Upper lobe of left lung (tissue), 6 donors: ENCODE results near the gene LRRC31. TPM values are rescaled to one million over a fixed set of nuclear protein-coding genes. Genes with fewer than 3 reads are reported as not detected.

Source experiments
- ATAC-seq, 2 donors: fragments of 200-7000 bp; cut with Tn5 transposase; one replicate each; pipeline ENCODE4 v1.9.1; 2022; ENCODE audit warnings: mild to moderate bottlenecking in 2 of 2, moderate library complexity in 2 of 2; ENCODE audit not compliant: low FRiP score in 2 of 2
- DNase-seq, 2 donors: peaks; one replicate each; pipeline ENCODE4 v3.0.0-alpha.2; 2019 to 2020
- H3K27ac ChIP-seq, 4 donors: fragments of 200-600 bp; sonication (generic); one replicate each; pipeline ENCODE4 v1.5.1; 2016 to 2019
- H3K27me3 ChIP-seq, 4 donors: fragments of 200-600 bp; sonication (generic); one replicate each; pipeline ENCODE4 v1.5.1; 2017 to 2019
- H3K36me3 ChIP-seq, 4 donors: fragments of 200-600 bp; sonication (generic); one replicate each; pipeline ENCODE4 v1.5.1; 2016 to 2019
- H3K4me1 ChIP-seq, 4 donors: fragments of 200-600 bp; sonication (generic); one replicate each; pipeline ENCODE4 v1.5.1; 2018 to 2019
- H3K4me3 ChIP-seq, 4 donors: fragments of 200-600 bp; sonication (generic); one replicate each; pipeline ENCODE4 v1.5.1; 2017 to 2019; ENCODE audit warnings: mild to moderate bottlenecking in 2 of 4, moderate library complexity in 1 of 4
- H3K9me3 ChIP-seq, 4 donors: fragments of 200-600 bp; sonication (generic); one replicate each; pipeline ENCODE4 v1.5.1; 2018 to 2019
- CTCF ChIP-seq, 6 experiments: fragments of 450-650 bp in 4 of 6; fragments of 200-600 bp in 2 of 6; sonication (generic) in 2 of 6; IDR thresholded peaks; one replicate each; pipeline ENCODE4 v1.5.1; 2016 to 2019; ENCODE audit warnings: antibody characterized with exemption in 6 of 6
- EP300 ChIP-seq, 4 donors: sonication (generic); formaldehyde crosslinking; IDR thresholded peaks; one replicate each; pipeline ENCODE4 v1.5.1; 2017; ENCODE audit warnings: antibody characterized with exemption in 4 of 4, control low read depth in 2 of 4
- POLR2A ChIP-seq, 4 donors: fragments of 450-650 bp; IDR thresholded peaks; one replicate each; pipeline ENCODE4 v1.5.1; 2016 to 2017; ENCODE audit warnings: antibody characterized with exemption in 4 of 4, mild to moderate bottlenecking in 2 of 4
- POLR2AphosphoS5 ChIP-seq, 2 donors: sonication (generic); formaldehyde crosslinking; IDR thresholded peaks; one replicate each; pipeline ENCODE4 v1.5.1; 2017; ENCODE audit warnings: antibody characterized with exemption in 2 of 2
- WGBS, 2 donors: methylation state at CpG; one replicate each; pipeline ENCODE4 v1.1.5; 2017 to 2018; 5-methylcytosine and 5-hydroxymethylcytosine counted together
- total RNA-seq, 6 donors: library from RNA; depleted of rRNA in 4 of 6; stranded (reverse); fragments of >200 nt in 4 of 6; gene quantifications; one replicate each; pipeline versions ENCODE4 v1.1.0 to v1.2.1, GENCODE V29; 2016 to 2021
- donor health status: DM: no; HTN: no; CAD: no; lungs with moderate emphysema.
- donor health status: DM: no; HTN: yes; CAD: no; lungs with severe emphysema.

The LRRC31 gene
- total RNA-seq, 6 donors from 2014 or later = 0.34 to 5.6 (median 1.3) TPM

- Histone ChIP-seq H3K4me3 (no peak overlapping the region), H3K36me3 (no peaks in the 10 kb centered on the region), H3K9me3 (no peaks in the 10 kb centered on the region), H3K4me1 (no peaks in the 10 kb centered on the region), H3K27me3 (no peaks in the 10 kb centered on the region), H3K27ac (no peak overlapping the region)
- no peak for TF ChIP-seq EP300 (IDR thresholded peaks at IDR 0.05)
- TF ChIP-seq POLR2AphosphoS5 (IDR thresholded peaks at IDR 0.05) = no peak
- TF ChIP-seq CTCF (IDR thresholded peaks at IDR 0.05) = no peak
- TF ChIP-seq POLR2A (IDR thresholded peaks at IDR 0.05) = no peak
- ATAC-seq (no peak), DNase-seq (no peak)
- 69 to 71% methylated on average over 6 of the region's 6 CpGs for WGBS, 2 donors
These were observed 25.3 kb upstream of the LRRC31 start for GRCh38 chr3:169895072-169895471.

- Histone ChIP-seq H3K4me3 (no peak overlapping the region), H3K36me3 (no peaks in the 10 kb centered on the region), H3K27me3 (no peaks in the 10 kb centered on the region), H3K9me3 (no peaks in the 10 kb centered on the region), H3K27ac (no peak overlapping the region), H3K4me1 (no peaks in the 10 kb centered on the region)
- no peak for DNase-seq
- TF ChIP-seq POLR2A (IDR thresholded peaks at IDR 0.05) (no peak), EP300 (IDR thresholded peaks at IDR 0.05) (no peak), POLR2AphosphoS5 (IDR thresholded peaks at IDR 0.05) (no peak), CTCF (IDR thresholded peaks at IDR 0.05) (no peak)
- WGBS, 2 donors = 73% methylated on average over 7 of the region's 7 CpGs
- ATAC-seq = no peak
These were observed 24.4 kb upstream of the LRRC31 start for GRCh38 chr3:169894110-169894509.

GRCh38 chr3:169891886-169892285, 22.2 kb upstream of the LRRC31 start:
- Histone ChIP-seq H3K27me3 (no peaks in the 10 kb centered on the region), H3K4me1 (no peaks in the 10 kb centered on the region), H3K9me3 (no peaks in the 10 kb centered on the region), H3K36me3 (no peaks in the 10 kb centered on the region), H3K4me3 (no peak overlapping the region), H3K27ac (no peak overlapping the region)
- no peak for TF ChIP-seq EP300 (IDR thresholded peaks at IDR 0.05)
- TF ChIP-seq POLR2A (IDR thresholded peaks at IDR 0.05) = no peak
- TF ChIP-seq POLR2AphosphoS5 (IDR thresholded peaks at IDR 0.05) = no peak
- no peak for TF ChIP-seq CTCF (IDR thresholded peaks at IDR 0.05)
- ATAC-seq (no peak), DNase-seq (no peak)
- 73 to 89% methylated on average over 7 of the region's 7 CpGs for WGBS, 2 donors

GRCh38 chr3:169886671-169887070, 16.9 kb upstream of the LRRC31 start:
- H3K4me3 ChIP-seq = no peak overlapping the region
- DNase-seq (peak in 1 of 2 donors; percentile 89), ATAC-seq (peak; percentile 52 to 74)
- no peaks in the 10 kb centered on the region for H3K4me1 ChIP-seq
- H3K27ac ChIP-seq = no peak overlapping the region
- no peak for TF ChIP-seq POLR2A (IDR thresholded peaks at IDR 0.05)
- no peak for TF ChIP-seq POLR2AphosphoS5 (IDR thresholded peaks at IDR 0.05)
- no peak for TF ChIP-seq CTCF (IDR thresholded peaks at IDR 0.05)
- no peak for TF ChIP-seq EP300 (IDR thresholded peaks at IDR 0.05)
- no peaks in the 10 kb centered on the region for H3K36me3 ChIP-seq
- H3K9me3 ChIP-seq = no peaks in the 10 kb centered on the region
- H3K27me3 ChIP-seq = no peaks in the 10 kb centered on the region
- 38 to 53% methylated on average over 5 of the region's 5 CpGs for WGBS, 2 donors

GRCh38 chr3:169880576-169881250, 11.0 kb upstream of the LRRC31 start:
- Histone ChIP-seq H3K27ac (no peak overlapping the region), H3K9me3 (no peaks in the 10 kb centered on the region), H3K4me3 (no peak overlapping the region), H3K36me3 (no peaks in the 10 kb centered on the region), H3K27me3 (no peaks in the 10 kb centered on the region), H3K4me1 (no peaks in the 10 kb centered on the region)
- ATAC-seq (no peak), DNase-seq (no peak)
- no peak for TF ChIP-seq POLR2A (IDR thresholded peaks at IDR 0.05)
- TF ChIP-seq CTCF (IDR thresholded peaks at IDR 0.05) = no peak
- TF ChIP-seq EP300 (IDR thresholded peaks at IDR 0.05) = no peak
- no peak for TF ChIP-seq POLR2AphosphoS5 (IDR thresholded peaks at IDR 0.05)
- 88 to 89% methylated on average over 4 of the region's 4 CpGs for WGBS, 2 donors
